ENCODE results near the gene GTPBP4. TPM values are rescaled to one million over a fixed set of nuclear protein-coding genes. Genes with fewer than 3 reads are reported as not detected.

GTPBP4 gene
- total RNA-seq, 1 experiment from 2014 or later = 41.2 TPM

DNA sequence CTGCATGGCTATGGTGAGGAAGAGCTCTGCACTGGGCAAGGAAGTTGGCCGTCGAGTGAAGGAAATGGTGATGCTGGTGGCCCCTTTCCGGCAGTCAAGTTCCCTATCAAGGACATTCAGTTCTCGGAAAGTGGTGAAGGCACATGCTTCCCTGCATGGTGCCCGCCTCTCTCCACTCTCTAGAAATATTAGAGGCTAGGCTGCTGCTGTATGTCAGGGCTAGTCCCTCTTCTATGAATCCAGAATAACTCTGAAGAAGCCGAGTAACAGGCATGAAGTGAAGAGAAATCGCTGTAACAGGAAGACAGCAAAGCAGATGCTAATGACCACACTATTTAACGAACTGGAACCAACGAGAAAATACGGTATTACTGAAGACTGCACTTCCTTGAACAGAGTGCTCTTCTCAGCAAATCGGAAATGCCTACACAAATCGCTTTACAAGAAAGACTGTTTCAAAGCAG lies 55.3 kb downstream of the GTPBP4 start:
- H3K4me2 ChIP-seq (ENCODE audit: low read depth, low read length, poor library complexity, severe bottlenecking) = peak overlapping the region; percentile 56
- H3K36me3 ChIP-seq (ENCODE audit: insufficient read depth, low read length) = peaks cover 58% of the 10 kb centered on the region
- peak overlapping the region; percentile 53 for H3K9ac ChIP-seq (ENCODE audit: low read length)
- H3K9me3 ChIP-seq (ENCODE audit: low read length) = no peaks in the 10 kb centered on the region
- H3K4me3 ChIP-seq (ENCODE audit: low read length) = peak overlapping the region; percentile 53
- no peaks in the 10 kb centered on the region for H3K9me2 ChIP-seq (replicated peaks; ENCODE audit: insufficient read depth, low read length)
- peaks cover 47% of the 10 kb centered on the region for H3K79me2 ChIP-seq (ENCODE audit: low read length)
- H2AFZ ChIP-seq (ENCODE audit: low read length) = no peak overlapping the region
- H4K20me1 ChIP-seq (ENCODE audit: insufficient read depth, low read depth, low read length) = peaks cover 33% of the 10 kb centered on the region
- H3K27ac ChIP-seq (ENCODE audit: low read length) = peak overlapping the region; percentile 79
- H3K4me1 ChIP-seq (ENCODE audit: low read length) = peaks cover 61% of the 10 kb centered on the region
- H3K27me3 ChIP-seq (ENCODE audit: low read length) = no peaks in the 10 kb centered on the region
- peak; percentile 80 for DNase-seq

DNA sequence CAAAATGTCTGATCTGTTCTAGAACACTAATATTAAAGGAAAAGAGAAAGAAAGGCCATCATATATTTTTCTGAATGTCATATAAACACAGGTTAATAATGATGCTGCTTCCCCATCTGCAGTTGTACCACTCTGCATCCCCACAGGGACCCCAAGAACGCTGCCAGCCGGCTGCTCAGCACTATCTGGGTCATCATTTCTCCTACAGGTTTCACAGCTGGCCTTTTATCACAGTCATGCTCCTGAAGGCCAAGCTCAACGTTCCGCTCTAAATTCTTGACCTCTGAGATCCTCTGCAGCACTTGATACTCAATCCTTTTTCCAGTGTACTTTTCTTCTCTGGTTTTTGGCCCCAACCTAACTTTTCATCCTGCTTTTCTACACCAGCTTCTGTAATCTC lies 55.9 kb downstream of the GTPBP4 start:
- H3K79me2 ChIP-seq (ENCODE audit: low read length) = peaks cover 47% of the 10 kb centered on the region
- H3K36me3 ChIP-seq (ENCODE audit: insufficient read depth, low read length) = peaks cover 55% of the 10 kb centered on the region
- DNase-seq = peak; percentile 46
- peak overlapping the region; percentile 79 for H3K27ac ChIP-seq (ENCODE audit: low read length)
- peak overlapping the region; percentile 53 for H3K9ac ChIP-seq (ENCODE audit: low read length)
- H3K9me2 ChIP-seq (replicated peaks; ENCODE audit: insufficient read depth, low read length) = no peaks in the 10 kb centered on the region
- H3K4me2 ChIP-seq (ENCODE audit: low read depth, low read length, poor library complexity, severe bottlenecking) = peak overlapping the region; percentile 56
- no peaks in the 10 kb centered on the region for H3K9me3 ChIP-seq (ENCODE audit: low read length)
- peak overlapping the region; percentile 53 for H3K4me3 ChIP-seq (ENCODE audit: low read length)
- H3K27me3 ChIP-seq (ENCODE audit: low read length) = no peaks in the 10 kb centered on the region
- no peak overlapping the region for H2AFZ ChIP-seq (ENCODE audit: low read length)
- H4K20me1 ChIP-seq (ENCODE audit: insufficient read depth, low read depth, low read length) = peaks cover 33% of the 10 kb centered on the region
- H3K4me1 ChIP-seq (ENCODE audit: low read length) = peaks cover 58% of the 10 kb centered on the region

DNA sequence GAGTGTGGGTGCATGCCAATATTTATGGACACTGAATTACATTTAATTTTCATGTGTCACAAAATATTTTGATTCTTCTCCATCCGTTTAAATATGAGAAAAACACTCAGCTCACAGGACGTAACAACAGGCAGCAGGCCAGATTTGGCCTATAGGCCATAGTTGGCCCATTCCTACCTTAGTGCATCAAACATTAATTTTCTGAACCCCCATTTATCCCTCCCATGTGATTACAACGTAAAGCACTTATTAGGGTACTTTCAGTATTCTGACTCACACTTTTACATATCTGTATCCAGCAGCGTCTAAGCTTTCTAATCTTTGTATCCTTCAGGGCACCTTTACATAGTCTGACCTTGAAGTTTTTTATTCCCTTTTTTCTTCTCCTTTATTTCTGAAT lies 56.7 kb downstream of the GTPBP4 start:
- peak overlapping the region; percentile 79 for H3K27ac ChIP-seq (ENCODE audit: low read length)
- peak; percentile 51 for DNase-seq
- H3K4me1 ChIP-seq (ENCODE audit: low read length) = peaks cover 53% of the 10 kb centered on the region
- H3K79me2 ChIP-seq (ENCODE audit: low read length) = peaks cover 47% of the 10 kb centered on the region
- no peak overlapping the region for H2AFZ ChIP-seq (ENCODE audit: low read length)
- no peaks in the 10 kb centered on the region for H3K27me3 ChIP-seq (ENCODE audit: low read length)
- peaks cover 47% of the 10 kb centered on the region for H3K36me3 ChIP-seq (ENCODE audit: insufficient read depth, low read length)
- peak overlapping the region; percentile 53 for H3K4me3 ChIP-seq (ENCODE audit: low read length)
- peak overlapping the region; percentile 56 for H3K4me2 ChIP-seq (ENCODE audit: low read depth, low read length, poor library complexity, severe bottlenecking)
- H3K9ac ChIP-seq (ENCODE audit: low read length) = peak overlapping the region; percentile 53
- no peaks in the 10 kb centered on the region for H3K9me3 ChIP-seq (ENCODE audit: low read length)
- H3K9me2 ChIP-seq (replicated peaks; ENCODE audit: insufficient read depth, low read length) = no peaks in the 10 kb centered on the region
- H4K20me1 ChIP-seq (ENCODE audit: insufficient read depth, low read depth, low read length) = peaks cover 33% of the 10 kb centered on the region

DNA sequence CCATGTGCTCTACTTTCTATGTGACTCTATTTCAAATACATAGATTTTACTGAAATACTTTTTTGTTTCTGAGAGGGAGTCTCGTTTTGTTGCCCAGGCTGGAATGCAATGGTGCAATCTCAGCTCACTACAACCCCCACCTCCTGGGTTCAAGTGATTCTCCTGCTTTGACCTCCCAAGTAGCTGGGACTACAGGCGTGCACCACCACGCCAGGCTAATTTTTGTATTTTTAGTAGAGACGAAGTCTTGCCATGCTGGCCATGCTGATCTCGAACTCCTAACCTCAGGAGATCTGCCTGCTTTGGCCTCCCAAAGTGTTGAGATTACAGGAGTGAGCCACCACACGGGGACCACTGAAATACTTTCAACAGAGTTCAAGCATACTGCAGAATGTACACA lies 57.2 kb downstream of the GTPBP4 start:
- Histone ChIP-seq H3K4me2 (ENCODE audit: low read depth, low read length, poor library complexity, severe bottlenecking) (peak overlapping the region; percentile 56), H2AFZ (ENCODE audit: low read length) (no peak overlapping the region), H3K9ac (ENCODE audit: low read length) (peak overlapping the region; percentile 36), H3K79me2 (ENCODE audit: low read length) (peaks cover 47% of the 10 kb centered on the region), H3K36me3 (ENCODE audit: insufficient read depth, low read length) (peaks cover 43% of the 10 kb centered on the region), H3K9me3 (ENCODE audit: low read length) (no peaks in the 10 kb centered on the region), H3K27ac (ENCODE audit: low read length) (peak overlapping the region; percentile 79), H3K9me2 (replicated peaks; ENCODE audit: insufficient read depth, low read length) (no peaks in the 10 kb centered on the region), H3K4me3 (ENCODE audit: low read length) (peak overlapping the region; percentile 53), H3K27me3 (ENCODE audit: low read length) (no peaks in the 10 kb centered on the region), H3K4me1 (ENCODE audit: low read length) (peaks cover 53% of the 10 kb centered on the region), H4K20me1 (ENCODE audit: insufficient read depth, low read depth, low read length) (peaks cover 33% of the 10 kb centered on the region)
- no peak for DNase-seq

DNA sequence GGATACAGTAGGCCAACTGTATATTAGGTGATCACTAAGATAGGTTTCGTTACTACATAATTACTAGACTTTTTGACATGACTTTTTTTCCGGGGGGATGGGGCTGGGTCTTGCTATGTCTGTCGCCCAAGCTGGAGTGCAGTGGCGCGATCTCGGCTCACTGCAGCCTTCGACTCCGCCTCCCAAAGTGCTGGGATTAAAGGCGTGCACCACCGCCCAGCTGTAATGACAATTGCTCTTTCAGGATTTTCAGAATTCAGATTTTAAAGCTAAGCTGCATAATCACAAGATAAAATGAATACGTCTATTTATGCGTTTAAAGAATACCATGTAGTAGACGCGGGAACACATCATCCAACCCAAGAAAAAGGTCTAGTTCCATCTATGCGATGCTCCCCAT lies 59.7 kb downstream of the GTPBP4 start:
- H3K9ac ChIP-seq (ENCODE audit: low read length) = peak overlapping the region; percentile 95
- H3K4me1 ChIP-seq (ENCODE audit: low read length) = peaks cover 65% of the 10 kb centered on the region
- peak overlapping the region; percentile 98 for H3K4me2 ChIP-seq (ENCODE audit: low read depth, low read length, poor library complexity, severe bottlenecking)
- no peaks in the 10 kb centered on the region for H3K9me2 ChIP-seq (replicated peaks; ENCODE audit: insufficient read depth, low read length)
- H3K79me2 ChIP-seq (ENCODE audit: low read length) = peaks cover 72% of the 10 kb centered on the region
- H3K4me3 ChIP-seq (ENCODE audit: low read length) = peak overlapping the region; percentile 98
- no peaks in the 10 kb centered on the region for H3K27me3 ChIP-seq (ENCODE audit: low read length)
- H4K20me1 ChIP-seq (ENCODE audit: insufficient read depth, low read depth, low read length) = peaks cover 33% of the 10 kb centered on the region
- no peaks in the 10 kb centered on the region for H3K9me3 ChIP-seq (ENCODE audit: low read length)
- peak; percentile 52 for DNase-seq
- H2AFZ ChIP-seq (ENCODE audit: low read length) = no peak overlapping the region
- H3K36me3 ChIP-seq (ENCODE audit: insufficient read depth, low read length) = peaks cover 35% of the 10 kb centered on the region
- H3K27ac ChIP-seq (ENCODE audit: low read length) = peak overlapping the region; percentile 89

DNA sequence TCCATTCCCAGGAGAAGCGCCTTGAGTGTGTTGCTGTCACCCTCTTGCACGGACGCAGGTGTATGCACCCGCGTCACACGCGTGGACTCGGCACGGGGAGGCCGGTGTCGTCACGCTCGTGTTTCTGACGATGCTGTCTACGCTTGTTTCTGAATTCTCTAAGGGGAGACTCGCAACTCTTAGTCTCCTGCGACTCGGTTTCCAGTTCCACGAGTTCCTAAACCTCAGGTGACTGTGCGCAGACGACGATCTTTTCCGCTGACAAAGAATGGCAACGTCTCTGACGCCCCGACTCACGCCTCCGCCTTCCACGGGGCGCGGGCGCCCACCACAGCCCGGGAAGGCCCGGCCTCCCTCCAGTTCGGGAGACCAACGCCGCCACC lies 60.1 kb downstream of the GTPBP4 start:
- Histone ChIP-seq H4K20me1 (ENCODE audit: insufficient read depth, low read depth, low read length) (peaks cover 33% of the 10 kb centered on the region), H3K4me2 (ENCODE audit: low read depth, low read length, poor library complexity, severe bottlenecking) (peak overlapping the region; percentile 98), H3K36me3 (ENCODE audit: insufficient read depth, low read length) (peaks cover 32% of the 10 kb centered on the region), H3K9me2 (replicated peaks; ENCODE audit: insufficient read depth, low read length) (no peaks in the 10 kb centered on the region), H3K4me3 (ENCODE audit: low read length) (peak overlapping the region; percentile 98), H3K27me3 (ENCODE audit: low read length) (no peaks in the 10 kb centered on the region), H3K9me3 (ENCODE audit: low read length) (no peaks in the 10 kb centered on the region), H3K9ac (ENCODE audit: low read length) (peak overlapping the region; percentile 95), H3K4me1 (ENCODE audit: low read length) (peaks cover 61% of the 10 kb centered on the region), H2AFZ (ENCODE audit: low read length) (no peak overlapping the region), H3K79me2 (ENCODE audit: low read length) (peaks cover 72% of the 10 kb centered on the region), H3K27ac (ENCODE audit: low read length) (peak overlapping the region; percentile 89)
- no peak for DNase-seq

DNA sequence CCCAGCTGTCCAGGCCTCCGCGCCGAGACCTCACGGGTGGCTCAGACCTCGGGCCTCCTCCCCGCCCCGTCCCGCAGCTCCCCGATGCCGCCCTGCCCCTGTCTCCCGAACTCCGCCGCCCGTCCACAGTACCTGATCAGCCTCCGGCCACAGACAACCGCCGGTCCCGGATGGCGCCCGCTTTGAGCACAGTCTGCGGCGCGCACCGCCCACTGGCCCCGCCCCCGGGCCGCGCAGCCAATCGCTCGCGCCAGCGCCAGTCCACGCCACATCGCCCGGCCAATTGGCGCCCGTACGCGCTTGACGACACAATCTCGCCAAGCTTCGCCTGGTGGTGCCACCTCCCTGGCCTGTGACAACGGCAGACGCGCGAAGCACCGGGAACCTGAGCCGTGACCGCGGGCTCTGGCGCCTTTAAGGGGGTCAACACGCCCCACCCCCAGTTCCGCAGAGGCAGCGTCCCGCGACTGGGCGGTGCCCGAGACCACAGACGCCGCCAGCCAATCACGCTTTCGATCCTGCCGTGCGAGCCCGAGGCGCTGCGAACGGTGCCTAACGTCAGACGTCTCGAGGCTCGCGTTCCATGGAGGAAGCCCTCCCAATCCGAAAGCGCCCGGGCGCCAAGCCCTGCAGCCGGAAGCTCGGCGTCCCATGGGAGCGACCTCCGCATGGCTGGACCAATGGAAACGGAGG lies 60.6 kb downstream of the GTPBP4 start, which contains the start of gene IDI1:
Gene IDI1 (minus strand): TSS at position 388 of the 693 bp plus-strand sequence. CDS start 116 bp downstream, at position 272.
- no peaks in the 10 kb centered on the region for H3K9me3 ChIP-seq (ENCODE audit: low read length)
- peaks cover 36% of the 10 kb centered on the region for H3K36me3 ChIP-seq (ENCODE audit: insufficient read depth, low read length)
- peak within 1 kb of the TSS; percentile 98 for H3K4me3 ChIP-seq (ENCODE audit: low read length)
- H3K27me3 ChIP-seq (ENCODE audit: low read length) = no peaks in the 10 kb centered on the region
- H3K4me2 ChIP-seq (ENCODE audit: low read depth, low read length, poor library complexity, severe bottlenecking) = peak within 1 kb of the TSS; percentile 98
- no peaks in the 10 kb centered on the region for H3K9me2 ChIP-seq (replicated peaks; ENCODE audit: insufficient read depth, low read length)
- peaks cover 57% of the 10 kb centered on the region for H3K4me1 ChIP-seq (ENCODE audit: low read length)
- H3K9ac ChIP-seq (ENCODE audit: low read length) = peak within 1 kb of the TSS; percentile 95
- DNase-seq = peak; percentile 100
- peaks cover 74% of the 10 kb centered on the region for H3K79me2 ChIP-seq (ENCODE audit: low read length)
- H3K27ac ChIP-seq (ENCODE audit: low read length) = peak within 1 kb of the TSS; percentile 89
- no peak within 1 kb of the TSS for H2AFZ ChIP-seq (ENCODE audit: low read length)
- H4K20me1 ChIP-seq (ENCODE audit: insufficient read depth, low read depth, low read length) = peaks cover 33% of the 10 kb centered on the region

DNA sequence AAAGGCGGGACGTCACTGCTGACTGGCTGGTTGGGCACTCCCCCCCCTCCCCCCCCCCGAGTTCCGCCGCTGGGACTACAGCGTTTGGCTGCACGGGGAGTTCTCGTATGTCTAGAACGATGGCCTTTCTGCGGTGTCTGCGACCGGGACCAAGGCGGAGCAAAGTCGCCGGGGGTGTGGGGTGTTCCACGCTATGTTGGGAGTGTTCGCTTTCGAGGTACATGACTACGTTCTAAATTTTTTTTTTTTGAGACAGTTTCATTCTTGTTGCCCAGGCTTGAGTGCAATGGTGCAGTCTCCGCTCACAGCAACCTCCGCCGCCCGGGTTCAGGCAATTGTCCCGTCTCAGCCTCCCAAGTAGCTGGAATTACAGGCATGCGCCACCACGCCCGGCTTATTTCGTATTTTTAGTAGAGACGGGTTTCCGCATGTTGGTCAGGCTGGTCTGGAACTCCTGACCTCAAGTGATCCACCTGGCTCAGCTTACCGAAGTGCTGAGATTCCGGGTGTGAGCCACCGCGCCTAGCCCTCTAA lies 61.3 kb downstream of the GTPBP4 start:
- peak overlapping the region; percentile 69 for H3K4me3 ChIP-seq (ENCODE audit: low read length)
- H3K27ac ChIP-seq (ENCODE audit: low read length) = peak overlapping the region; percentile 89
- peaks cover 29% of the 10 kb centered on the region for H4K20me1 ChIP-seq (ENCODE audit: insufficient read depth, low read depth, low read length)
- no peaks in the 10 kb centered on the region for H3K9me3 ChIP-seq (ENCODE audit: low read length)
- H3K36me3 ChIP-seq (ENCODE audit: insufficient read depth, low read length) = peaks cover 39% of the 10 kb centered on the region
- H2AFZ ChIP-seq (ENCODE audit: low read length) = no peak overlapping the region
- peak overlapping the region; percentile 98 for H3K4me2 ChIP-seq (ENCODE audit: low read depth, low read length, poor library complexity, severe bottlenecking)
- no peak for DNase-seq
- no peaks in the 10 kb centered on the region for H3K9me2 ChIP-seq (replicated peaks; ENCODE audit: insufficient read depth, low read length)
- H3K27me3 ChIP-seq (ENCODE audit: low read length) = no peaks in the 10 kb centered on the region
- peaks cover 57% of the 10 kb centered on the region for H3K4me1 ChIP-seq (ENCODE audit: low read length)
- H3K9ac ChIP-seq (ENCODE audit: low read length) = peak overlapping the region; percentile 74
- peaks cover 74% of the 10 kb centered on the region for H3K79me2 ChIP-seq (ENCODE audit: low read length)
